OCI-M1 (cell line): ENCODE results near the gene NR3C2.

ENCODE experiments used
- DNase-seq: peaks from one replicate; lab custom pipeline; 2025; lab: John Stamatoyannopoulos, UW

Gene NR3C2

GRCh38 chr4:148170408-148171365 lies 271.5 kb downstream of the NR3C2 start:
- no peak for DNase-seq

GRCh38 chr4:148166132-148166591 lies 276.1 kb downstream of the NR3C2 start:
- no peak for DNase-seq

DNA sequence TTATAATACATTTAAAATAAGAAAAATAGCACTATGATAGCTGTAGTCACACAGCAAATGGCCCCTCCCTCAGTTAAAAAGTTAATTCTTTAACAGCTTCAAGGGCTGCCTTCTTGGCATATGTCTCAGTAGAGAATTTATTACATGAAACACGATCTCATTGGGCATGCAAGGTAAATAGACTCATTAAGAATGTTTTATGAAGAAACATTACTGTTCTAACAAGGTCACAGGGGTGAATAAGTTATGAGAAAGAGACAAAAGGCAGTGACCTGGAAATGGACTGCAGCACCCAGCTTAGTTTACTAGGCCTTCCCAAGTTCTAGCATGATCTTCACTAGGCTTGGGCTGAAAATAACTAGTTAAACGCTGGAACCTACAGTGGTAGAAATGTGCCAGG lies 277.7 kb downstream of the NR3C2 start:
- no peak for DNase-seq

GRCh38 chr4:148162991-148163390 lies 279.2 kb downstream of the NR3C2 start:
- DNase-seq, result no peak

DNA sequence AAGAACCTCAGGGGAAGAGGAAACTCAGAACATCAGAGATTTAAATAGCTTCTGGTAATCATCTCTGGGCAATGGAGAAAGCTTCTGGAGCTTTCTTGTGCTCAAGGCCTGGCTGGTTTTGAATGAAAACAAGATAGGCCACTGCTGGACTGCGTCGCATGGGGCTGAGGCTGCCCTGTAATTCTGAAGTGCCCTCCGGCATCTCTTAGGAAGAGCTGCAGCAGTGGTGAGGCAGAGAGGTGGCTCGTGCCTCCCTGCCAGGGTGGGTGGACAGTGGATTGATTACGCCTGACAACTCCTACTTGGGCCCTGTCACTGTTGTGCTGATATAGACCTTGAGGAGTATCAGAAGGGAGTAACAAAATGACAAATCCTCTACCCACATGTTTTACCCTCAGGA lies 279.7 kb downstream of the NR3C2 start:
- DNase-seq, result no peak

- DNase-seq, result no peak
These were observed 280.6 kb downstream of the NR3C2 start for GRCh38 chr4:148161601-148162000.

- DNase-seq, result no peak
These were observed 282.4 kb downstream of the NR3C2 start for GRCh38 chr4:148159793-148160192.

DNA sequence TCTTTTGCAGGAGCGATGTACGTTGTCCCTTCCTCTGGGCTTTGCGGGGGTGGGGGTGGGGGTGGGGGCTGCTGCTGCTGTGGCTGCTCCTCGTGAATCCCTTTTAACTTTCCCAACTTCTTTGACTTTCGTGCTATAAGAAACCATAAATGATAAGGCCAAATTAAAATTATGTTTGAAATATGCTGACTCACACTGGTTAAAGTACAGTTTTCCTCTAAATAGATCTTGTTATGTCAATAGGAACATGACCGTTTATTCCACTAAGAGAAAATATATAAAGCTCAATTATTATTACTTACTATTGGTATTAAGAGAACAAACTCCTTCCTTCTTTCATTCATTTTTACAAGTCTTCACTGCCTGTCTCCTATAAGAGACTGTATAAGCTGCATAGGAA lies 287.4 kb downstream of the NR3C2 start:
- DNase-seq, result no peak

DNA sequence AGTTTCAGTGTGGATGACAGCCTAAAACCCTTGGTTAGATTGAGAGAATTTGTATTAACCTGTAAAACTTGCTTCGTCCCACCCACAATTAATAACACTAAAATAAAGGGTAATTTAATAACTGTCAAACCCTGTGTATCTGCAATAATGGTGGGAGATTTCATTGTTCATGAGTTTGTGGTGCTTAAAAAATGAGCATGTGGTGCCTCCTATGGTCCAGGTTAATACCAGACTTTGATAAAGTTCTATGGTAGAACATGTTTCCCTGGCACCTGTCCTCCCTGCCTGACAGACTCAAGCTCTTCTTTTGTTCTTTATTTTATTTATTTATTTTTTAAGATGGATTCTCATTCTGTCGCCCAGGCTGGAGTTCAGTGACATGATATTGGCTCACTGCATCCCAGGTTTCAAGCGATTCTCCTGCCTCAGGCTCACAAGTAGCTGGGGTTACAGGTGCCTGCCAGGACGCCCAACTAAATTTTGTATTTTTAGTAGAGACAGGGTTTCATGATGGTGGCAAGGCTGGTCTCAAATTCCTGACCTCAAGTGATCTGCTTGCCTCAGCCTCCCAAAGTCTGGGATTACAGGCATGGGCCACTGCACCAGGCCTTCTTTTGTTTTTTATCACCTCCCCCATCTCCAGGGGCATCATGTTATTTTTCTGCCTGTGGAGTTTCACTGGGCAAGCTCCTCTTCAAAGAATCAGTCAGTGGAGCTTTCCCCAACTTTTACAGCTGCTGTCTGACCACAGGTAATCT lies 289.2 kb downstream of the NR3C2 start:
- no peak for DNase-seq

DNA sequence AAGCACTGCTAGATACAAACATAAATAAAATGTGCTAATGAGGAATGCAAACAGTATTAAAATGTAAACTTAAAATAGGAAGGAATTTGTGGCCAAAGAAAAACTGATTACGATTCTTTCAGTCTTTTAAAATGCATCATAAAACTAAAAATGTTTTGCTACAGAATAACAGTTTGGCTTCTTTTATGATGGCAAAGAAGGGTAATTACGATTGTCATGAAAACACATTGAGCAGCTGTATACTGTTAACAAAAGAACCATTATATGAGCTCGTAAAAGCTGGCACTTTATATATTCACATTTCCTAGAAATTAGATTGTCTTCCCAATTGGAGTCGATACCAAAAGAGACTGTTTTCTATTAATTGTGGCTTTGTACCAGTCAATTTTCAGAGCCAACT lies 290.4 kb downstream of the NR3C2 start:
- no peak for DNase-seq

DNA sequence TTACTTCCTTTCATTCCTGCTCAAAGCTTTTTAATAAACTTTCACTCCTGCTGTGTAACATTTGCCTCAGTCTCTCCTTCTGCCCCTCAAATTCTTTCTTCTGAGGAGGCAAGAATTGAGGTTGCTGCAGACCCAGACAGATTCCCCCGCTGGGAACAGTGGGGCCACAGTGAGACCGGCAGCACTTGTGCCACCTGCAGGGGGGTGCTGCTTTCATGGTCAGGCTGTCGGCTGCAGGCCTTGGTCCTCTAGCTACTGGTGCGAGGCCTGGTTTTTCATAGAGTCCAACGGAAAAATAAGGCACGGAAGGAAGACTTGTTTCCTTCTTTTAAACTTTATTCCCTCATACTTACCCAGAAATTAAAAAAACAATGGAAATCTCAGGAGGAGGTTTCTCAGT lies 296.7 kb downstream of the NR3C2 start:
- DNase-seq, result no peak

GRCh38 chr4:148143174-148143573 lies 299.0 kb downstream of the NR3C2 start:
- no peak for DNase-seq

- DNase-seq, result no peak
These were observed 300.7 kb downstream of the NR3C2 start for GRCh38 chr4:148141501-148141900.

DNA sequence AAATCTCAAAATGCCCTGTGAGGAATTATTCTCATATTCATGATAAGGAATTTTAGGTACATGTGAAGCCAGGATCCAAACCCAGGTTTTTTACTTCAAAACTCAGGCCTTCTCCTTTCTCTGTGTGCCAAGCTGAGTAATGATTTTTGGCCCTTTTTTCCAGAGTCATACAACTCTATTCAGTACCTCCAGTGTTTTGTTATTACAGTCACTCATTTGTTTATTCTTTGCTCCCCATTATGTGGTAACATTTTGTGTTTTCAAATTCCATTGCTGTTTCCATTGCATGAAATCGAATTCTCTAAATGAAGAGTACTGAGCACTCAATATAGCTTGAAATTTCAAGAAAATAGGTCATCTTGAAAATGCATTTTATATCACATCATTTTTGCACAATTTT lies 315.4 kb downstream of the NR3C2 start:
- no peak for DNase-seq

GRCh38 chr4:148124512-148124911 lies 317.7 kb downstream of the NR3C2 start:
- DNase-seq, result peak; percentile 14

DNA sequence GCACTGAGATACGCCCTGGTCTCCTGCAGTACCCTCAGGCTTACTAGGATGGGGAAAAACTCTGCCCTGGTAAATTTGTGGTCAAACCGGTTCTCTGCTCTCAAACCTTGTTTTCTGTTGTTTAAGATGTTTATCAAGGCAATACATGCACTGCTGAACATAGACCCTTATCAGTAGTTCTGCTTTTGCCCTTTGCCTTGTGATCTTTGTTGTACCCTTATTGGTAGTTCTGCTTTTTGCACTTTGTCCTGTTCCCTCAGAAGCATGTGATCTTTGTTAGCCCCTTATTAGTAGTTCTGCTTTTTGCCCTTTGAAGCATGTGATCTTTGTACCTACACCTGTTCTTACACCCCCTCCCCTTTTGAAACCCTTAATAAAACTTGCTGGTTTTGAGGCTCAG lies 319.1 kb downstream of the NR3C2 start:
- peak; percentile 83 for DNase-seq

- no peak for DNase-seq
These were observed 322.0 kb downstream of the NR3C2 start for GRCh38 chr4:148120216-148120615.

DNA sequence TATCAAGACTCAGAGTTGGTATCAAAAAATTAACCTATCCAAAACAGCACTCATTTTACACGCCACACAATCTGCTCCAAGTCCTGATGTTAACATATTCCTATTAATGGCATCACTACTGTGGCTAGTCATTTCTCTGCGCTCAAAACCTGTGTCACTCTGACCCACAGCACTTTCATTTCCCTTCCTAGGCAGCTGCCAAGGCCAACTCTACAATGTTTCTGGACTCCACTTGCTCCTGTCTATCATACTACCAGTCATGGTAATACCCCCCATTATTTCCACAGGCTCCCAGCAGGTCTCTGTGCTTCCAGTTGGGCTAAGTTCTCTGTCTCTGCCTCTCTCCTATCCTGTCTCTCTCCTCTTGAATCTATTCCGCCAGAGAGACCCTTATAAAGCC lies 323.6 kb downstream of the NR3C2 start:
- no peak for DNase-seq

DNA sequence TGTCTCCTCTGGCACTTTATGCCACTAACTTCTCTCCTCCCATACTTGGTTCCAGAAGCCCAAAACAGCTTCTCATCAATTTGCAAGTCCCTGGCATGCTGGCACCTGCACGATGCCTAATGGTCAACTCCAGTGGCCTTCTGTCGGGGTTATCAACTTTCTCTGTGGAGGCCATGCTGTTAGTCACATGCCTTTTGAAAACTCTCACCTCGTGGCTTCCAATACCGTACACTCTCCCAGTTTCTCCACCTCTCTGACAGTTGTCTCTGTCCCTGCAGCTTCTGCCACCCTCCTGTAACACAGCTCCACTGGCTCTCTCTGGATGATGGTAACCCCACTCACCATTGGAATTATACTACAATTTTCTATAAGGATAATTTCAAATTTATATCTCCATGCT lies 324.0 kb downstream of the NR3C2 start:
- no peak for DNase-seq

DNA sequence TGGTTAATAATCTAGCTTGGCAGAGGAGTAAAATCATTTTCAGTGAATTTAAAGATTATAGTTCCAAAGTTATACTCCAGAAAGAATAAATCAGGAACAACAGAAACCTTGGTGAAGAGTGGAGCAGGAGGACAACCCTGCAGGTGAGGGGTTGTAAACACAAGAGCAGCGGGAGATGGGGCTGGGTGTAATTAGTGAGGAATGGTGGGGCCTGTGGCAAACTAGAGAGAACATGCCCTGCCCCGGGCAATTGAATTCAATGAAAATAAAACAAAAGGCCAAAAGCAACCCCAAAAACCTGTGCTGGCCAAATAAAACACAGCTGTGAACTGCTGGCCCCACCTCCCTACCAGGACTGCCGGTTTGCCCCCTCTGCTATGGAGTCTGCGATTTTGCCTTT lies 325.2 kb downstream of the NR3C2 start:
- no peak for DNase-seq

- DNase-seq, result peak; percentile 53
These were observed 325.9 kb downstream of the NR3C2 start for GRCh38 chr4:148116264-148116663.

GRCh38 chr4:148114436-148114835 lies 327.8 kb downstream of the NR3C2 start:
- no peak for DNase-seq
